Breast epithelium (tissue), 4 donors: Measurements from ENCODE around the gene SPOCK1. TPM values are rescaled to one million over a fixed set of nuclear protein-coding genes. Genes with fewer than 3 reads are reported as not detected.

Experiments used
- DNase-seq, 2 donors: peaks; one replicate each; pipeline ENCODE4 v3.0.0-alpha.2; 2019; ENCODE audit warnings: low spot score in 2 of 2
- H3K27ac ChIP-seq, 2 donors: fragments of 200-600 bp; sonication (generic) in 1 of 2; one replicate each; pipeline ENCODE4 v1.5.1; 2016 to 2019; ENCODE audit warnings: mild to moderate bottlenecking in 1 of 2
- H3K27me3 ChIP-seq, 2 donors: fragments of 200-600 bp; sonication (generic) in 1 of 2; one replicate each; pipeline versions ENCODE4 v1.5.1 to v1.6.0; 2017 to 2019; ENCODE audit warnings: control low read depth in 1 of 2, mild to moderate bottlenecking in 1 of 2
- H3K36me3 ChIP-seq: fragments of 200-600 bp; one replicate; pipeline ENCODE4 v1.5.1; 2019
- H3K4me1 ChIP-seq, 2 donors: fragments of 200-600 bp; sonication (generic); one replicate each; pipeline ENCODE4 v1.5.1; 2016 to 2019; ENCODE audit warnings: control low read depth in 1 of 2
- H3K4me3 ChIP-seq, 3 donors: fragments of 200-600 bp; sonication (generic); 1 replicate in 2 of 3; 2 replicates in 1 of 3; pipeline ENCODE4 v1.5.1; 2016 to 2019; ENCODE audit warnings: mild to moderate bottlenecking in 3 of 3, moderate library complexity in 2 of 3
- H3K9me3 ChIP-seq, 2 donors: fragments of 200-600 bp; sonication (generic) in 1 of 2; one replicate each; pipeline ENCODE4 v1.5.1; 2016 to 2019; ENCODE audit warnings: control low read depth in 1 of 2
- POLR2A ChIP-seq: fragments of 450-650 bp; IDR thresholded peaks from one replicate; pipeline ENCODE4 v1.6.1; 2016; ENCODE audit warnings: antibody characterized with exemption, mild to moderate bottlenecking, moderate library complexity
- POLR2AphosphoS5 ChIP-seq, 3 donors: sonication (generic); formaldehyde crosslinking; IDR thresholded peaks; one replicate each; pipeline ENCODE4 v1.6.1; 2017; ENCODE audit warnings: antibody characterized with exemption in 3 of 3
- intact Hi-C: fragments of 100-400 bp; cut with DNase I; formaldehyde crosslinking; loops from one replicate; pipeline ENCODE4 v1.15.1; 2023; ENCODE audit warnings: low total_unique reads
- total RNA-seq, 3 donors: library from RNA; depleted of rRNA; stranded (reverse); fragments of >200 nt; gene quantifications; one replicate each; pipeline ENCODE4 v1.1.0, GENCODE V29; 2016
- TF ChIP-seq, protein P1 (sequence below), 3 donors: fragments of 450-650 bp; IDR thresholded peaks; one replicate each; pipeline ENCODE4 v1.5.1; 2016 to 2017; ENCODE audit warnings: antibody characterized with exemption in 3 of 3, mild to moderate bottlenecking in 3 of 3, moderate library complexity in 3 of 3

Gene SPOCK1
- total RNA-seq, 3 donors from 2014 or later = 14.5 to 52.0 (median 24.3) TPM

DNA sequence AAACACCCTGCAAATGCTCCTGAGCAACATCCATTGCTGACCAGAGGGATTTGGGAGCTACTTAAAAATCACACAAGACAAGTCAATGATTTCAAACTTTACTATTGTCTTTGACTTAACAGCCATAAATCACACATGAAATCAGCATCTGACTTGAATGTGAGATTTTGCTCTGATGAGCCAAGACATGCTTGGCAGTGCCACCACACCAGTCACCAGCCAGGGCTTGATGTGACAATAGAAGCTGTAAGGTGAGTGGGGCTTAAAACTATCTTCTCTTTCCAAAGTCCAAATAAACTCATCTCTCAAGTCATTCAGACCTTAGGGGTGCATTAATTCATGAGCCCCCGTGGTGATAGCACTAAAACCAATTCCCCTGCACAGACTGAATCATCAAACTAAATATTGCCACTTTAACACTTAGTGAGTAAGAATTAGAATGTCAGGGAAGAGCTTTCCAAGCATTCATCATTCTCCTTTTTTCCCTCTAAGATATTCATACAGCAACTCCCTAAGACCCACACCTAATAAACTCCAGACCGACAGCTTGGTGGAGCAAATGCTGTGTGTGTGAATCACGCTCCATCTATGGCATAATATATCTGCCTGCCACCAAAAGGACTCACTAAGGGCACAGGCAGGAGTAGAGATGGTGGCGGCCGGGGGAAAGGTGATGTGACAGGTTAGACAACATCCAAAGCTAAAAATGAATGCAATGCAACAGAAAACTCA lies 119.4 kb downstream of the SPOCK1 start:
- no peaks in the 10 kb centered on the region for H3K36me3 ChIP-seq
- intact Hi-C loops = no loop called here
- TF ChIP-seq, protein P1, sequence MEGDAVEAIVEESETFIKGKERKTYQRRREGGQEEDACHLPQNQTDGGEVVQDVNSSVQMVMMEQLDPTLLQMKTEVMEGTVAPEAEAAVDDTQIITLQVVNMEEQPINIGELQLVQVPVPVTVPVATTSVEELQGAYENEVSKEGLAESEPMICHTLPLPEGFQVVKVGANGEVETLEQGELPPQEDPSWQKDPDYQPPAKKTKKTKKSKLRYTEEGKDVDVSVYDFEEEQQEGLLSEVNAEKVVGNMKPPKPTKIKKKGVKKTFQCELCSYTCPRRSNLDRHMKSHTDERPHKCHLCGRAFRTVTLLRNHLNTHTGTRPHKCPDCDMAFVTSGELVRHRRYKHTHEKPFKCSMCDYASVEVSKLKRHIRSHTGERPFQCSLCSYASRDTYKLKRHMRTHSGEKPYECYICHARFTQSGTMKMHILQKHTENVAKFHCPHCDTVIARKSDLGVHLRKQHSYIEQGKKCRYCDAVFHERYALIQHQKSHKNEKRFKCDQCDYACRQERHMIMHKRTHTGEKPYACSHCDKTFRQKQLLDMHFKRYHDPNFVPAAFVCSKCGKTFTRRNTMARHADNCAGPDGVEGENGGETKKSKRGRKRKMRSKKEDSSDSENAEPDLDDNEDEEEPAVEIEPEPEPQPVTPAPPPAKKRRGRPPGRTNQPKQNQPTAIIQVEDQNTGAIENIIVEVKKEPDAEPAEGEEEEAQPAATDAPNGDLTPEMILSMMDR (IDR thresholded peaks at IDR 0.05) = no peak
- TF ChIP-seq POLR2A (no peak), POLR2AphosphoS5 (IDR thresholded peaks at IDR 0.05) (no peak)
- H3K4me1 ChIP-seq = no peaks in the 10 kb centered on the region
- H3K27me3 ChIP-seq = peaks cover 0 to 3% of the 10 kb centered on the region in 2 donors
- no peak overlapping the region for H3K27ac ChIP-seq
- H3K9me3 ChIP-seq = peaks cover 8 to 14% of the 10 kb centered on the region in 2 donors
- no peak overlapping the region for H3K4me3 ChIP-seq
- DNase-seq = no peak

DNA sequence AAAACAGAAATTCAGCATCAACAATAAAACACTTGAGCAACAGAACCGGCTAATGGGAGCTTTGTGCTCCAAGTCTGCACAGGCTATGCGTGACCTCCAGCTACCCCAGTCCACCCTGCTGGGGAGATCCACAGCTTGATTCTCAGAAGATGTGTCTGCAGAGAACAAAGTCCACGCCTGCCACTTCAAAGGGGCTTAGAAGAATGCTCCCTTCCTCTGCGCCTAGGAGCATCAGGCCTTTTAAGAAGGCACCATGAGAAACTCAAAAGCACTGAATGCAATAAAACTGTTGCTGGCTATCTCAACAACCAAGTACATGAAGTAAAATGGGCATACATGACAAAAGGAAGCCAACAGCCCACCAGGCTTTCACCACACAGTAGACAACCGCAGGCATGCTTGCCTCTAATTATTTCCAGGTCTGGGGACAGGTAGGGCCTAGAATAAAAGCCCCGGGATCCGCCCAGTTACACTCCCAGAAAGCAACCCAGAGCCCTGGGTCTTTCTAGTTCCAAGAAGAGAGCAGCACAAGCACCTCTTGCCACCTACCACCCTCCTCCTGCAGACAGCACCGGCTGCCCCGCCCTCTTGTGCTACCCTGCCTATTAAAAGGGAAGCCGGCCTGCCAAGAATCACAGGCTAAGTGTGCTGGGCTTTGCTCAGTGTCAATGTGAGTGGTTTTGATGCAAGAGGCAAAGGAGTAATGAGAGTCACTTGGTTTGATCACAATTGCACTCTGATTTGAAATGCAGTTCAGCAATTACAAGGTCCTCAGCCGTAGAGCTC lies 123.2 kb downstream of the SPOCK1 start:
- intact Hi-C loops = no loop called here
- no peak for DNase-seq
- Histone ChIP-seq H3K27me3 (peaks cover 0 to 3% of the 10 kb centered on the region in 2 donors), H3K27ac (no peak overlapping the region), H3K9me3 (peaks cover under 1% of the 10 kb centered on the region in 2 donors), H3K4me3 (no peak overlapping the region), H3K4me1 (no peaks in the 10 kb centered on the region), H3K36me3 (no peaks in the 10 kb centered on the region)
- TF ChIP-seq, protein P1 (IDR thresholded peaks at IDR 0.05) = no peak
- TF ChIP-seq POLR2AphosphoS5 (IDR thresholded peaks at IDR 0.05) (no peak), POLR2A (no peak)

DNA sequence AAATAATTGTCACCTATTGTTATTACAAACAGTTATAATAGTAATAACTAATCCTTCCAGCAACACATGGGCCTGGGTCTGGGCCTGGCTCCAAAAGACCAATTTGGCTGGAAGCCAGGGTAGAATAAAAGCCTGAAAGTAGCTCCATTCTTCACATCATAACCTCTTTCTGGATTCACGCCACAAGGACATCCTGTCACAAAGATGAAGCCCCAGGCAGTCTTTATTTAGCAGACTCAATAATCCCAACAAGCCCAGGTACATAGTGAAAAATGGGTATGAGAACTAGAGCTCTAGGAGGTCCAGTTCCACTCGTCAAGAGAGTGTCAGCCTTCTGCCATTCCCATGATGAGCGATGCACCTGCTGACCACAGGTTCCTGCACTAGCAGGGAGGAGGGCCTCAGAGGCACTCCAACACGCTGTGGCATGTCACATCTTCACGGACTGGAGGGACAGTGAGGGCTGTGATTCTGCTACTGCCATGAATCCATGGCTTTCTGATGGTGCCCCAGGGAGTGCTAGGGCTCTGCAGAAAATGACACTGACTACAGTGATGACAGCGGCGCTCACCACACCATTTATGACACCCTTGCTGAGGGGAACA lies 124.9 kb downstream of the SPOCK1 start:
- no peak for DNase-seq
- no peaks in the 10 kb centered on the region for H3K9me3 ChIP-seq
- no peak overlapping the region for H3K4me3 ChIP-seq
- no peak overlapping the region for H3K27ac ChIP-seq
- intact Hi-C loops = no loop called here
- TF ChIP-seq POLR2AphosphoS5 (IDR thresholded peaks at IDR 0.05) (no peak), POLR2A (no peak)
- TF ChIP-seq, protein P1 (IDR thresholded peaks at IDR 0.05) = no peak
- no peaks in the 10 kb centered on the region for H3K27me3 ChIP-seq
- no peaks in the 10 kb centered on the region for H3K4me1 ChIP-seq
- no peaks in the 10 kb centered on the region for H3K36me3 ChIP-seq

DNA sequence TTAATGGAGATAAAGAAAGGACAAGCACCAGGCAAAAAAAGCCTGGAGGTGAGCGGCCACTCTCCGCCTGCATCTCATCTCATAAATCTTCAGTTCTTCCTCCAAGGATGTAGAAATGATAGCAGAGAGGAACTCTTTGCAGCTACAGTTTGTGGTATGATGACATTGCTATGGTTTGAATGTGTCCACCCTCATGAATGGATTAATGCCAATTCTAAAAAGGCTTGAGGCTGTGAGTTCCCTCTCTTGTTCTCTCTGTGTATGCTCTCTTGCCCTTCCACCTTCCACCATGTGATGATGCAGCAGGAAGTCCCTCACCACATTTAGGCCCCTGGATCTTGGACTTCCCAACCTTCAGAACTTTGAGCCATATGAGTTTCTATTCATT lies 126.4 kb downstream of the SPOCK1 start:
- Histone ChIP-seq H3K27me3 (no peaks in the 10 kb centered on the region), H3K9me3 (no peaks in the 10 kb centered on the region), H3K4me3 (no peak overlapping the region), H3K4me1 (no peaks in the 10 kb centered on the region), H3K27ac (no peak overlapping the region), H3K36me3 (no peaks in the 10 kb centered on the region)
- DNase-seq = no peak
- TF ChIP-seq POLR2A = no peak
- TF ChIP-seq POLR2AphosphoS5 (IDR thresholded peaks at IDR 0.05) = no peak
- TF ChIP-seq, protein P1 (IDR thresholded peaks at IDR 0.05) = no peak
- intact Hi-C loops = no loop called here
